ENCODE measurements around the gene HID1. TPM values are rescaled to one million over a fixed set of nuclear protein-coding genes. Genes with fewer than 3 reads are reported as not detected.
"Not testable (repeated sequence)": the region's sequence is repeated elsewhere in the genome, so short reads cannot be mapped to it uniquely, and the experiment has no call there.

Gene HID1
- total RNA-seq, 1 donor from 2014 or later = 16.1 TPM

- no peak for ATAC-seq
- intact Hi-C loops (cut with DNase I) = loop anchor here (10.0 kb wide), 1 partner anchor 1116 kb away; no protein-coding TSS in a partner anchor
- DNase-seq (ENCODE audit: low spot score) = no peak
Measured at GRCh38 chr17:74918906-74919305, 53.7 kb downstream of the HID1 start.

- intact Hi-C loops (cut with DNase I) = loop anchor here (10.0 kb wide), 1 partner anchor 1117 kb away; no protein-coding TSS in a partner anchor
- ATAC-seq (no peak), DNase-seq (ENCODE audit: low spot score) (no peak)
Measured at GRCh38 chr17:74917430-74917829, 55.1 kb downstream of the HID1 start.

GRCh38 chr17:74916851-74917199 is 55.7 kb downstream of the HID1 start:
- ATAC-seq (no peak), DNase-seq (ENCODE audit: low spot score) (no peak)
- intact Hi-C loops (cut with DNase I) = loop anchor here (10.0 kb wide), 1 partner anchor 1118 kb away; no protein-coding TSS in a partner anchor

- DNase-seq (ENCODE audit: low spot score) (no peak), ATAC-seq (no peak)
- intact Hi-C loops (cut with DNase I) = loop anchor here (10.0 kb wide), 1 partner anchor 1119 kb away; no protein-coding TSS in a partner anchor
Measured at GRCh38 chr17:74916136-74916850, 56.3 kb downstream of the HID1 start.

GRCh38 chr17:74911423-74911822 is 61.1 kb downstream of the HID1 start:
- intact Hi-C loops (cut with DNase I) = loop anchor here (10.0 kb wide), 1 partner anchor 1123 kb away; no protein-coding TSS in a partner anchor
- DNase-seq (ENCODE audit: low spot score); ATAC-seq: not testable (repeated sequence)

- ATAC-seq; DNase-seq (ENCODE audit: low spot score); intact Hi-C loops (cut with DNase I): not testable (repeated sequence)
Measured at GRCh38 chr17:74909097-74909496, 63.5 kb downstream of the HID1 start.

GRCh38 chr17:74907012-74907411 is 65.5 kb downstream of the HID1 start:
- DNase-seq (ENCODE audit: low spot score) (no peak), ATAC-seq (no peak)
- intact Hi-C loops (cut with DNase I) = no loop called here

- ATAC-seq; intact Hi-C loops (cut with DNase I); DNase-seq (ENCODE audit: low spot score): not testable (repeated sequence)
Measured at GRCh38 chr17:74906214-74906793, 66.3 kb downstream of the HID1 start.

- no peak for ATAC-seq
- DNase-seq (ENCODE audit: low spot score) = no peak
- intact Hi-C loops (cut with DNase I) = no loop called here
Measured at GRCh38 chr17:74904687-74905409, 67.7 kb downstream of the HID1 start.

GRCh38 chr17:74903671-74904070 is 68.9 kb downstream of the HID1 start:
- DNase-seq (ENCODE audit: low spot score) = no peak
- ATAC-seq = no peak
- intact Hi-C loops (cut with DNase I) = no loop called here

- ATAC-seq (no peak), DNase-seq (ENCODE audit: low spot score) (no peak)
- intact Hi-C loops (cut with DNase I) = no loop called here
Measured at GRCh38 chr17:74903034-74903433, 69.5 kb downstream of the HID1 start.

- no peak for ATAC-seq
- no peak for DNase-seq (ENCODE audit: low spot score)
- intact Hi-C loops (cut with DNase I) = no loop called here
Measured at GRCh38 chr17:74901353-74902135, 71.0 kb downstream of the HID1 start.

Other genes starting within 250 kb of the HID1 start
- 3.6 TPM for gene RAB37, start 235.5 kb downstream of the HID1 start, total RNA-seq
- 39.0 TPM for gene NHERF1, start 224.1 kb downstream of the HID1 start, total RNA-seq
- gene NAT9, start 196.4 kb downstream of the HID1 start, total RNA-seq = 50.3 TPM
- 0.98 TPM for gene GRIN2C, start 112.9 kb downstream of the HID1 start, total RNA-seq
- 6.3 TPM for gene FDXR, start 99.8 kb downstream of the HID1 start, total RNA-seq
- not detected for gene FADS6, start 79.1 kb downstream of the HID1 start, total RNA-seq
- gene USH1G, start 49.5 kb downstream of the HID1 start, total RNA-seq = not detected
- not detected for gene OTOP2, start 48.5 kb downstream of the HID1 start, total RNA-seq
- not detected for gene OTOP3, start 36.9 kb downstream of the HID1 start, total RNA-seq
- 11.5 TPM for gene CDR2L, start 14.9 kb upstream of the HID1 start, total RNA-seq
- 20.1 TPM for gene MRPL58, start 39.9 kb upstream of the HID1 start, total RNA-seq
- gene ATP5PD, start 74.2 kb upstream of the HID1 start, total RNA-seq = 147 TPM
- 37.5 TPM for gene KCTD2, start 74.5 kb upstream of the HID1 start, total RNA-seq
- gene SLC16A5, start 115.2 kb upstream of the HID1 start, total RNA-seq = 10.5 TPM
- 11.7 TPM for gene ARMC7, start 137.2 kb upstream of the HID1 start, total RNA-seq
- gene NT5C, start 159.0 kb upstream of the HID1 start, total RNA-seq = 38.7 TPM
- 20.3 TPM for gene JPT1, start 181.8 kb upstream of the HID1 start, total RNA-seq
- 296 TPM for gene SUMO2, start 210.2 kb upstream of the HID1 start, total RNA-seq
- 71.1 TPM for gene NUP85, start 232.9 kb upstream of the HID1 start, total RNA-seq